Activated CD8-positive, alpha-beta memory T cell treated with anti-CD3 and anti-CD28 coated beads for 36 hours (primary cell): Measurements from ENCODE around the gene DOP1B. TPM values are rescaled to one million over a fixed set of nuclear protein-coding genes. Genes with fewer than 3 reads are reported as not detected.
"Not testable (repeated sequence)": the region's sequence is repeated elsewhere in the genome, so short reads cannot be mapped to it uniquely, and the experiment has no call there.

Experiments
- CTCF ChIA-PET: fragments of 350-600 bp; sonication (Branson Sonifier 250); formaldehyde crosslinking; loops from one replicate; lab custom pipeline; 2021; ENCODE audit warnings: antibody characterized with exemption; lab: Charles Lee
- POLR2A ChIA-PET: fragments of 350-600 bp; sonication (Branson Sonifier 250); formaldehyde crosslinking; loops from one replicate; lab custom pipeline; 2021; ENCODE audit warnings: antibody characterized with exemption; lab: Charles Lee
- total RNA-seq, 2 experiments: library from RNA; stranded (reverse); gene quantifications; one replicate each; pipeline ENCODE4 v1.2.3, GENCODE V29; 2021

Gene DOP1B
- total RNA-seq, 2 experiments from 2014 or later, result 13.6 to 16.4 TPM

DNA sequence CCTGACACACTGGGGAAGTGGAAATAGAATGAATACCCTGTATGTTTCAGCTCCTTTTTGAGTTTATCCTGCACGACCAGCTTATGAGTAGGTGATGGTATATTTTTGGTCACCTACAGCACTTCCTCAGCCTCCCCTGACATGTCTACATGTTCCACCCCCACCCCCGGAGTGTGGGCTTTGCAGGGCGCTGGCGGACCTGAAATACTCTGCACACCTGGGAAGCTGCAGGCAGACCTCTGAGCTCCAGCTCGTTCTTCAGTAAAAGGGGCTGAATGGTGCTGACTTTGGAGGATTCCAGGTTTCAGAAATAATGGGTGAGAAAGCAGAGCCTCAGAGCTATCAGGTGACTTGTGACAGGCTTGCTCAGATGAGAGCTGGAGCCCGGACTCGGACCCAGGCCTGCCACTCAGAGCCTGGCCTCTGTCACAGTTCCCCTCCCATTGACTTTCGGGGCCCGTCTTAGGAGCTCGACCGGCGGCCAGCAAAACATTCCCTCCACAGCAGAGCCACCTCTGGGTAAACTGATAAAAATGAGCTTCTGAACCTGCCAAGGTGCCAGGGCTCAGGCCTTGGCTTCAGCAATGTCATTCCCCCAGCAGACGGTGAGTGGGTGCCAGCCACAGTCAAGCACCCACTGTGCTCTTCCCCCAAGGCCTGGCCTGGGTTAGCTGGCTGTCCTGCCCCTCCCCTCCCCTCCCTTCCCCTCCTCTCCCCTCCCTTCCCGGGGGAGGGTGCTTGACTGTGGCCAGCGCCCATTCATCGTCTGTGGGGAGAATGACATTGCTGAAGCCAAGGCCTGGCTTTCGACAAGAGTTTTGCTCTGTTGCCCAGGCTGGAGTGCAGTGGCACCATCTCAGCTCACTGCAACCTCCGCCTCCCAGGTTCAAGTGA is 30.1 kb downstream of the DOP1B start:
- POLR2A ChIA-PET, result no interaction called here
- CTCF ChIA-PET, result interaction anchor here (0.7 kb wide), 1 partner anchor 66 kb away, joined by 3 read pairs; no protein-coding TSS in a partner anchor

DNA sequence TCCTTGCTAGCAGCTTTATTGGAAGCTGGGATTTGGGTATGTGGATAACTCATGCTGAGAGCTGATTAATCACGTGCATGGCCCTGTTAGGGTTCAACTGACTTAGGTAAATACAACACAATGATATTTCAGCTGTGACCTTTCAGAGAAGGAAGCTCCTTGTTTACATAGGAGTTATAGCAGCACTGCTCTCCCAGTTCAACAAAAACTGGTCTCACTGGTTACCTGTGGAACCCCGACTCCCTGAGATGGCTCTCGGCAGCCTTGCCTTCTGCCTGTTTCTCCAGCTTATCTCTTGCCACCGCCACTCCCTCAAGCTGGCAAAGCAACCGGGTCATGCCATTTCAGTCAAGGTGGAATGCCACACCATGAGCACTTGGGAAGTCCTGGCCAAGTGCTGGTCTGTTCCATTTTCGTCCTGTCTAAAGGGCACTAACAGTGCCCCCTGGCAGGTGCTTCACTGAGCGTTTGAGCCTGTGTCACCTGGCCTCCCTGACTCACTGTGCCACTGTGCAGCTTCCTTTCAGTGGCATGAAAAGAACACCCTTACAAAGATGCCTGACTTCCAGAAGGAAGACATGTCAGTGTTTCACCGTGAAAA is 31.6 kb downstream of the DOP1B start:
- ChIA-PET CTCF (interaction anchor here (1.0 kb wide), 1 partner anchor 105 kb away, joined by 3 read pairs; no protein-coding TSS in a partner anchor), POLR2A (interaction anchor here (0.5 kb wide), 1 partner anchor 15 kb away, joined by 3 read pairs; no protein-coding TSS in a partner anchor)

DNA sequence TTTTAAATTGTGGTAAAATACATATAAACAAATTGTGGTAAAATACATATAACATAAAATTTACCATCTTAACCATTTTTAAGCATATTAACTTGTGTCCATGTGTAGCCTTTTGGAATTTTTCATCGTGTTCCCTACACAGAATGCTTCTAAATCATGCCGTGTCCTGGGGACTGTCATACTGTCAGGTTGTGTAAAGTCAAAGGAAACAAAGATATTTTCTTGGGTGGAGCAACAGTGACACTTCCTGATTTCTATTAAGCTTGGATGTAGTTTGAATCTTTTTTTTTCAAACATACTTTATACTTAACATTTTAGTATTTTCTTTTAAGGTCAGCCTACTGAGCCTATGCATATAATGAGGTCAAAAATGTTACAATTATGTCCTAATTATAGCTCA is 32.3 kb downstream of the DOP1B start:
- POLR2A ChIA-PET, result no interaction called here
- CTCF ChIA-PET, result no interaction called here

DNA sequence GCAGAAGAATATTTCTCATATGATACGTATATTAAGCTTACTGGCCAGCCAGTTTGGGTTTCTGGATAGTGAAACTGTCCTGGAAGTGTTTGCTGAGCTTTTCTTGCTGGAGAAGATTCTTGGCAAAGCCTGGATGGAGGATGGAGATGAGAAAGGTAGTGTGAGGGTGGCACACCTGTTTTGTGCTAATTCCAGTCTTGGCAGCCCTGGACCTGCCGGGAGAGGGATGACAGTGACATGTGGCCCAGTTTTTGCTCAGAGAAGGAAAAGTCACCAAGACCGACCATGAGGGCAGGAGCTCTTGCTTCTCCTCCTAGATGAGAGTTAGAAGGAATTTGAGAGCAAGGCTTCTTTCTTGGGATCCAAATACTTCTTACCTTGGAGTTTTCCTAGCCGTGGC is 34.1 kb downstream of the DOP1B start:
- CTCF ChIA-PET, result interaction anchor here (0.5 kb wide), 1 partner anchor 171 kb away, joined by 3 read pairs; no protein-coding TSS in a partner anchor
- POLR2A ChIA-PET, result no interaction called here

DNA sequence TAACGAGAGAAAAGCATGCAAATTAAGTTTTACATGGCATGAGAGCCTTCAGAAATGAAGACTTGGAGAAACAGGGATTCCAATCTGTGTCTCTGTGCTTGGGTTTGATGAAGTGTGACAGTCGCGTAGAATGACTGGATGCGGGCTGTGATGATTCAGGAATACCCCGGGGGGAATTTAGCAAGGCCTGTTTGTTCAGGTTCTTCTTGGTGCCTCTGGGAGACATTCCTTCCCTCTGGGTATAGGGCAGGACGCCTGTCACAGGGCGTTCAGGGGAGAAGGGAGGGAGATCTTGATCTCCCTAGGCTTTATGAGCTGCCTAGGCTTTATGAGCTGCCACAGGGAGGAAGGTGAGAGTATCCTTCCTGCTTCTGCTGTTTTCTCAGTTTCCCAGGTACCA is 36.6 kb downstream of the DOP1B start:
- ChIA-PET CTCF (no interaction called here), POLR2A (no interaction called here)

DNA sequence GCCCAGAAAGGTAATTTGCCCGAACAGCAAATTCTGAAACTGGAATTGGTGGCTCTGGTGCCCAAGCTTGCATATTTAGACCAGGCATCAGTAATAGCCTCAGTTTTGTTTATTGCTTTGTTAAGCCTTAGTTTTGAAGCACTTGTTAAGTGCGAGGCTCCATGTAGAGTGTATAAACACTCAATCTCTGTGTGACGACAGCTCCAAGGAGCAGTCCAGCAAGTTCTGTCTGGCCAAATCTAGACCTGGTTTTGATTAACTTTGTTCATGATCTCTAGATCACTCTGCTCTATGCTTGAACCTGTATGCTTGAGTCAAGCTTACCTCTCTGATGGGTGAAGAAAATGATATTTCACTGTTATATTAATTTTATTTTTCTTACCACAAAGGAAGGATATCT is 37.4 kb downstream of the DOP1B start:
- ChIA-PET POLR2A (interaction anchor here (0.7 kb wide), 1 partner anchor 53 kb away, joined by 5 read pairs; no protein-coding TSS in a partner anchor), CTCF (no interaction called here)

DNA sequence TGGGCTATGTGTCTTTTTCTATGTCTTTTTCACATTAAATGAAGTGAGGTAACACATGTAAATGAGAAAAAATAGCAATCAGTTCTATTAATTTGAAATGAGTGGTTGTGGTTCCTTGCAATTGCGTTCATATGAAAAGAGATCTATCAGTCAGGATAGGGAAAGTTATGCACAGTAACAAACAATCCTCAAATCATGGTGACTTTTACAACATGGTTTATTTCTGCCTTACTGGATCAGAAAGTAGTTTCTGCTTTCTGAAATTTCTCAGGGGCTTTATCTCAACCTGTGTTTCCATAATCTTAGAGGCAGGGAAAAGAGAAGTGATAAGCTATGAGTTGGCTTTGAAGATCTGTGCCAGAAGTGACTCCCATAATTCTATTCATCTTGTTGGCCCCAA is 39.0 kb downstream of the DOP1B start:
- ChIA-PET CTCF (interaction anchor here (0.7 to 1.5 kb wide), 2 partner anchors 43 to 308 kb away, joined by 3 read pairs; no protein-coding TSS in a partner anchor), POLR2A (no interaction called here)

DNA sequence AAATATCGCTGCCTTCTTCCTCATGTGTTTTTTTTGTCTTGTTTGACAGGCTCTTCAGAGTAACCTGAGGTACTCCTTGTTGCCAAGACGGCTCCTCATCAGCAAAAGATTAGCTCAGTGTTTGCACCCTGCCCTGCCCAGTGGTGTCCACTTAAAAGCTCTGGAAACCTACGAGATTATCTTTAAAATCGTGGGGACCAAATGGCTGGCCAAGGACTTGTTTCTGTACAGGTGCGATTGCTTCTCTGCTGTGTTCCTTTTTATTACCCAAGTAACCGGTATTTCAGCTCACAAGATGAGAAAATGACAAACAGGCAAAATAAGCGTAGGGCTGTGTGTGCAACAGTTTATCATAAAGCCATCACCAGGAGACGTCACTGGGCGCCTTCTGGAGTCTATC is 42.4 kb downstream of the DOP1B start:
- ChIA-PET CTCF (no interaction called here), POLR2A (no interaction called here)

DNA sequence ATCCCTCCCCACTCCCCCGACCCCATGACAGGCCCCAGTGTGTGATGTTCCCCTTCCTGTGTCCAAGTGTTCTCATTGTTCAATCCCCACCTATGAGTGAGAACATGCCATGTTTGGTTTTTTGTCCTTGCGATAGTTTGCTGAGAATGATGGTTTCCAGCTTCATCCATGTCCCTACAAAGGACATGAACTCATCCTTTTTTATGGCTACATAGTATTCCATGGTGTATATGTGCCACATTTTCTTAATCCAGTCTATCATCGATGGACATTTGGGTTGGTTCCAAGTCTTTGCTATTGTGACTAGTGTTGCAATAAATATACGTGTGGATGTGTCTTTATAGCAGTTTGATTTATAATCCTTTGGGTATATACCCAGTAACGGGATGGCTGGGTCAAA is 43.0 kb downstream of the DOP1B start:
- CTCF ChIA-PET, result not testable (repeated sequence)

DNA sequence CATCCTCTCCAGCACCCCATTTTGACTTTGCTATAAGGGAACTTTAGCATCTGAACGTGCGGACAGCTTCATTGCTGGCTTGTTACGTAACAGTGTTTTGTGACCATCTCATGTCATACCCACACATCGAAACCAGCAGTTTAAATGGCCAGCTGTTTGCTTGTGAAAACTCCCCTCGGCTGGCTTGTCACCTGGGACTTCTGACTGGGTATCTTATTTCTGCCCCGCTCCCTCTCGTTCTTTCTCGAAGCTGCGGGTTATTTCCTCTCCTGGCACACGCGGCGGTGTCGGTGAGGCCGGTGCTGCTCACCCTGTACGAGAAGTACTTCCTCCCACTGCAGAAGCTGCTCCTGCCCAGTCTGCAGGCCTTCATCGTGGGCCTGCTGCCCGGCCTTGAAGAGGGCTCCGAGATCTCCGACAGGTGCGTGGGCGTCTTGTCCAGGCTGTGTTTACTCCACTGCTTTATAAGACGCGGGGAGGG is 43.5 kb downstream of the DOP1B start:
- POLR2A ChIA-PET, result no interaction called here
- CTCF ChIA-PET, result no interaction called here

More for the DNA sequence above, 43.0 kb downstream of the DOP1B start:
- POLR2A ChIA-PET, result not testable (repeated sequence)

DNA sequence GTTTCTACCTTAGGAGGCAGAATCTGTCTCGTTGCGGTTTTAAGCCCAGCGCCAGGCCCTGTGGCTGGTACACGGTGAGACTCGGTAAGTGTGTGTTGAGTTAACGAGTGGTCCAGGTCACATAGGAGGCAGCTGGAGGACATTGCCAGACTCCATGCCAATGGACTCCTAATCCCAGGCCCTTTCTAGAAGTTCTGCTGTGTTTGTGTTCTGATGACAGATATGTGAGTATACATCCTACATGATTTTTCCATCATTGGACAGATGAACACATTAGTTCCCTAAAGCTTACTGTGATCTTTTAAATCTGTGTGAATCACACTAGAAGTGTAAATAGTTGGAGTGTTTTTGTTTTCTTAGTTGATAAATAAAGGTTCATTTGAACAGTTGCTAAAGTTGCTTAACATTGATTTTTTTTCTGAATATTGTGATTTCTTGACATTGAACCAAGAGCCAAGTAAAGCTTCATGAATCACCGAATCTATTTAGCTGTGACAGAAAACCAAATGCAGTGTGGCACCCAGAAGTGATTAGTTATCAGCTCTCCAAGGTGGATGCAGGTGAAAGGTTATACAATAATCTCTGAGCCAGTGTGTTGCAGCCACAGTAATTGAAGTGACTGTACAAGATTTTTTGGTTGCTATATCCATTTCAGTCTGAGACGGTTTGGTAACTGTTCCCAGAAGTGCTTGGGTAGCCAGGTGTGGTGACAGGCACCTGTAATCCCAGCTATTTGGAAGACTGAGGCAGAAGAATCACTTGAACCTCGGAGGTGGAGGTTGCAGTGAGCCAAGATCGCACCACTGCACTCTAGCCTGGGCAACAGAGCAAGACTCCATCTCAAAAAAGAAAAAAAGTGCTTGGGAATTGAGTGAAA is 46.3 kb downstream of the DOP1B start:
- CTCF ChIA-PET, result interaction anchor here (0.7 to 1.5 kb wide), 4 partner anchors 48 to 179 kb away, joined by 3 to 4 read pairs (median 3); no protein-coding TSS in a partner anchor
- POLR2A ChIA-PET, result no interaction called here

DNA sequence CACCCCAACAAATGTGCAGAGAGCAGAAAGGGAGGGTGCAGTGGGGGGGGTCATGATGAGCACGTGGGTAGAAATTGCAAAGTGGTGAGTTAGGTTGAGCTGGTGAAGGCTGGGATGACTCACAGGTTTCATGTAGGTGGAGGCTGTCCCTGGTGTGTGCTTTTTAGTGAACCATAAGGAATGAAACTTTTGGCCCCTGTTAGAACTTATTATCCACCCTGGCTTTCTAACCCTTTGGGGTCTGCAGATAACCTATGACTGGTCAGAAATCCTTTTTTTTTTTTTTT is 46.9 kb downstream of the DOP1B start:
- POLR2A ChIA-PET, result no interaction called here

DNA sequence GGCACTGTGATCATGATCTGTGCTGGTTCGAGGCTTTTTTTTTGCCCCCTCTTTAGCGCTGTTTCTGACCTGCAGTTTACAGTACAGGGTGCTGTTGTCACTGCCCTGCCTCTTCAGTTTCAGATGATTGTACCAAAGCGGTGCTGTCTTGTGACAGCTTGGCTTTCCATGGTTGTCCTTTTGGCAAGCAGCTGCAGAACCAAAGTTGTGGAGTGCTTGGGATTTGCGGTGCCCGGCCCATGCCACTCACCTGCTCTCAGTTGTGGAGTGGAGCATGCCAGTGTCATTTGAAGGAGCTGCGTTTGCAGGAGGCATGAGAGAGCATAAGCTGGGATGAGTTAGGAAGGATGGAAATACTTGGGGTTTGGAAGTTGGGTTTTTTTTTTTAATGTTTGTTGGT is 48.4 kb downstream of the DOP1B start:
- POLR2A ChIA-PET, result no interaction called here

More for the DNA sequence above, 46.9 kb downstream of the DOP1B start:
- CTCF ChIA-PET, result interaction anchor here (0.7 to 1.2 kb wide), 4 partner anchors 30 to 178 kb away, joined by 3 read pairs; no protein-coding TSS in a partner anchor

DNA sequence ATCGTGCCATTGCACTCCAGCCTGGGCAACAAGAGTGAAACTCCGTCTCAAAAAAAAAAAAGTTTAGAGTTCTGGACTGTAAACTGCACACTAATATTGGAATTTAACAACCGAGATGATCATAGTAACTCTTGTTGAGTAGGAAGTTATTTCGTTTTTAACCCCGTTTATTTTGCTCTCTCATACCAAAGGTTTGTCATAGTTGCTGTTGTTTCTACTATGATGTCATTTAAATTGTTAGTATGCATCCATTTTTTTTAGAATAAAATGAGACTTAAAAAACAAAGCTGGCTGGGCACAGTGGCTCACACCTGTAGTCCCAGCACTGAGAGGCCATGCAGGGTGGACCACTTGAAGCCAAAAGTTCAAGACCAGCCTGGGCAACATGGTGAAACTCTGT is 49.3 kb downstream of the DOP1B start:
- POLR2A ChIA-PET, result no interaction called here
- CTCF ChIA-PET, result interaction anchor here (0.7 to 1.0 kb wide), 2 partner anchors 13 to 123 kb away, joined by 3 read pairs; no protein-coding TSS in a partner anchor

More for the DNA sequence above, 48.4 kb downstream of the DOP1B start:
- CTCF ChIA-PET, result interaction anchor here (0.5 to 0.7 kb wide), 2 partner anchors 14 to 54 kb away, joined by 3 to 4 read pairs; no protein-coding TSS in a partner anchor

Other genes with a start within 250 kb of the DOP1B start
- gene SETD4, start 96.3 kb upstream of the DOP1B start, total RNA-seq, result 10 to 100 TPM; 16.0 to 18.2 TPM
- gene CBR1, start 86.8 kb upstream of the DOP1B start, total RNA-seq, result 10 to 100 TPM; 41.9 to 42.6 TPM
- 1 to 10 TPM; 7.1 to 7.5 TPM for gene CBR3, start 21.7 kb upstream of the DOP1B start, total RNA-seq
- 10 to 100 TPM; 16.4 to 17.5 TPM for gene MORC3, start 163.4 kb downstream of the DOP1B start, total RNA-seq
- gene CHAF1B, start 228.6 kb downstream of the DOP1B start, total RNA-seq, result 10 to 100 TPM; 35.2 to 35.6 TPM